Stimulated activated CD4-positive, alpha-beta T cell treated with anti-CD3 and anti-CD28 coated beads, Interleukin-12 subunit alpha, Interleukin-12 subunit beta, amount 100 ng/mL, for 4 hours (primary cell): ENCODE measurements around the gene TMEM233.
A peak's percentile ranks its signal among the peaks of the same experiment; 100 is the strongest.

Experiments used
- DNase-seq: peaks from one replicate; pipeline ENCODE4 v3.0.0-alpha.2; 2020

TMEM233 gene

DNA sequence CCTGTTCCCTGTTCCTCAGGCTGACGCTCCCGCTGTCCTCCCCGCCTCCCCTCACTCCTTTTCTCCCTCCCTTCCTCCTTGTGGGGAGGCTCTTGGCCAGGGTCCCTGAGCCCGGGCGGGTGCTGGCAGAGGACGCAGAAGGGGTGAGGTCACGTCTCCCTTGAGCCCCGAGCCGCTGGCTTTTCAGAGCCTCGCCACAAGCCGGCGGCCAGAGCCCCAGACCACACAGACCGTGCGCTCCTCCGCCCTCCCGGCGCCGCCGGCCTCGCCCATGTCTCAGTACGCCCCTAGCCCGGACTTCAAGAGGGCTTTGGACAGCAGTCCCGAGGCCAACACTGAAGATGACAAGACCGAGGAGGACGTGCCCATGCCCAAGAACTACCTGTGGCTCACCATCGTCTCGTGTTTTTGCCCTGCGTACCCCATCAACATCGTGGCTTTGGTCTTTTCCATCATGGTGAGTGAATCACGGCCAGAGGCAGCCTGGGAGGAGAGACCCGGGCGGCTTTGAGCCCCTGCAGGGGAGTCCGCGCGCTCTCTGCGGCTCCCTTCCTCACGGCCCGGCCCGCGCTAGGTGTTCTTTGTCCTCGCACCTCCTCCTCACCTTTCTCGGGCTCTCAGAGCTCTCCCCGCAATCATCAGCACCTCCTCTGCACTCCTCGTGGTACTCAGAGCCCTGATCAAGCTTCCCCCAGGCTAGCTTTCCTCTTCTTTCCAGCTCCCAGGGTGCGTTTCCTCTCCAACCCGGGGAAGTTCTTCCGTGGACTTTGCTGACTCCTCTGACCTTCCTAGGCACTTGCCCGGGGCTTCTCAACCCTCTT lies at the start of gene TMEM233:
Gene TMEM233 (plus strand): TSS at position 197 of the 821 bp plus-strand sequence. CDS start 75 bp downstream, at position 272.
- DNase-seq, result no peak

DNA sequence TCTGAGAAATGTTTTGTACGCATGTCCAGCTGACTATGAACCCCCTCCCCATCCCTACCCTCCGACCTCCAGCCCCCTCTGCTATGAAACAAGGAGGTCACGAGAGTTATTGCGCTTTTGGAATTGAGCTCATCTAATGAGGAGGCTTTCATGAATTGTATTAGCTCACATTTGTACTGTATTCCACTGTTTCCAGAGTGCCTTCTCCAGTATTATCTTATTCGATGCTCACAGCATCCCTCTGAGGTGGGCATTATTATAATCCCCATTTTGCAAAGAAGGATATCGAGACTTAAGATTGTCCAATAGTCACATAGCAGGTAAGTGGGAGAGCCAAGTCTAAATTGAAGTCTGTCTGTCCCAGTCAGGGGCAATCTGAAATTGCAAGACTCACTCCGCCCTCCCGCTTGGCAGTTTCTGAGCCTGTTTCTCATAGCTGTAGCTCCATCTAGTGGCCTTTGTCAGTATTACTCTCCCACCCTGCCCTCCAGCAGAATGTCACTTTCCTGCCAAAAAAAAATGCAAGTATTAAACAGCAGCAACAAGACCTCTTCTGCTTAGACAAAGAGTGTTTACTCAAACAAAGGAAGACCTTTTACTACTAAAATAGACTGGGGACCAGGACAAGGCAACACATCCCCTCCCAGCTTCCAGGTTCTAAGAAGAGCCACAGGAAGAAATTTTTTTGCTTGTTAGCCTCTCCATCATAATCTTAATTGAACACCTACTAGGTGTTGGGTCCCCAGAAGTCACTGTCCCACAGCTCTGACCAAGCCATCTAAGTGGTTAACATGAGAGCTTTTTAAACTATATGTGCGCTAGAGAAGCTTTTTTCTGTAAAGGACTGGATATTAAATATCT lies 48.6 kb upstream of the TMEM233 start:
- DNase-seq, result peak; percentile 43

DNA sequence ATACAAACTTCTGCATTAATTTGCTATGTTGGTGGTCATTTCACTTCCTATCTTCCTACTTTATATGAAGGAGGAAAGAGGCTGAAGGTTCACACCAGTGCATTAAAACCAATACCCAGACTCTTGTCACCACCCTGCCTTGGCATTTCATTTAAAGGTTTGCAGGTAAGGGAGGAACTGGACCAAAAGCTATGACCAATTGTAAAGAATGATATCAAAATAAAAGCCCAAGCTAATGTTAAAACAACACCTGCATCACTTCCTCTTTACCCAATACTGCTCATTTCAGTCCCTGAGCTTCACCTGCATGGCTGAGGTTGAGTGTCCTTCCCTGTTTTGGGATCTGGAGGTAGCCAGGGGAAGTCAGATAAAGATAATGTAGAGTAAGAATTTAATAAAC lies 47.2 kb upstream of the TMEM233 start:
- no peak for DNase-seq

DNA sequence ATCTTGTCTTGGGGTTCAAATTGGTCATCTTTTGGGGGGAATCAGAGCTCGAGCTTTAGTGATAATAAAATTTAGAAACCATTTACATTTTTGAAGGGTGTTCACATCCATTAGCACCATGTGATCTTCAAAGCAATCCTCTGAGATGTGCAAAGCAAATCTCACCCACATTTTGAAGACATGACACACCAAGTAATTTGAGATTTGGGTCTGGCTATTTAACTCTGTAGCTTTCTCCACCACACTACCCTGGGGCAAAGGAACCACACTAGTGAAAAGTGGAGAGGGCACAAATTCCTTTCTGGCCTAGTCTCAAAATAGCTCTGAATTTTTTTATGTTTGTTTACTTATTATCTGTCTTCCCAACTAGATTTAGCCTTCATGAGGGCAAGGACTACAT lies 46.6 kb upstream of the TMEM233 start:
- no peak for DNase-seq

DNA sequence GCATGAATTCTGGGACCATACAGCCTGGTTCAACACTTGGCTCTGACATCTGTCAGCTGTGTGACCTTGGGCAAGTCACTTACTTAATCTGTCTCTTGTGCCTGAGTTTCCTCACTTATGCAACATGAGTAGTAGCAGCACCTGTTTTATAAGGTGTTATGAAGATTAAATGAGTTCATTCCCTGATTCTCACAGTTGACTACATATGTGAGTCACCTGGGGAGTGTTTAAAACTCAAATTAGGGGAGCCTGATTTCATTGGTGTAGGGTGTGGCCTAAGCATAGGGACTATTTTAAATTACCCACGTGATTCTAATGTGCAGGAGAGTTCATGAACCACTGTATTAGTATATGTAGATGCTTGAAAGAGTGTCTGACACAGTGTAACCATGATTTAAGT lies 36.7 kb upstream of the TMEM233 start:
- DNase-seq, result no peak

DNA sequence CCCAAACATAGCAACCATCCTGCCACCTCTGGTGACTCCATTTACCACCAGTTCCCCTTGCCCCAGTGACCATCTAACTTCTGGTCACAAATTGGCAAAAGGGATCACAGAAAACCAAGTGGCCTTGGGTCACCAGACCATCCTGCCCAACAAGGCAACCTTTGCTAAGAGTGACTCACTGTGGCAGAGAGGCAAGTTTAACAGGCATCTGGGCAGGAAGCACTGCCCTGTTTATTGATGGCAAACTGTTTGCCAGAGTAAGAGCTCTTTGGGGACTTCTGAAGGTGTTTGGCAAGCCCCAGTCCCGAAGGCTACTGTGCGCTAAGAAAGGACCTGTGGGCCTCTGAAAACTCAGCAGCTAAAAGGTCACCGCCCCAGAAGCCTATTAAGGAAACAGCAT lies 28.2 kb upstream of the TMEM233 start:
- no peak for DNase-seq

DNA sequence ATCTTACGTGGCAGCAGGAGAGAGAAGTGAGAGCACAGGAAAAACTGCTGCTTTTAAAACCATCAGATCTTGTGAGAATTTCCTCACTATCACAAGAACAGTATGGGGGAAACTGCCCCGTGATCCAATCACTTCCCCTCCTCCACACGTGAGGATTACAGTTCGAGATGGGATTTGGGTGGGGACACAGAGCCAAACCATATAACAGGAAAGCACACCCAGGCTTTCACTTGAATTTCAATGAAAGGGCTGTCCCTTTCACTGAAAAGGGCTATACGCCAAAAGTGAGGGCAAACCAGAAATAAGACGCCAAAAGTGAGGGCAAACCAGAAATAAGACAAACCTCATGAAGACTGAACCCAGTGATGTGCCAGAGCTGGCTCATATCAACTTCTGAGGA lies 22.8 kb upstream of the TMEM233 start:
- DNase-seq, result no peak

DNA sequence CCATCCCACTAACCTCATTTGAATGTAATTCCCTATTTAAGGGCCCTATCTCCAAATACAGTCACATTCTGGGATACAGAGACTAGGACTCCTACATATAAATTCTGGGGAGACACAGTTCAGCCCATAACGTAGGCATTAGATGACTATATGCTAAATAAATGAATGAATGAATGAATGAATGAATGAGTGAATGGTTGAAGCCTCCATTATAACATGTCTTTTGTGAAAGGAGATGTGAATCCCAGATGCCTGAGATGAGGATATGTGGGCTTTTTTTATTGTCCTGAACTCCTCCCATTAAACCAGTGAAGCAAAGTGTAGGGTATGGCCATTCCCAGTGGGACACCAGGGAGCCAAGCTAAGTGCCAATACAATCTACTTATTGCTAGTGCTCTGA lies 20.5 kb upstream of the TMEM233 start:
- DNase-seq, result no peak

DNA sequence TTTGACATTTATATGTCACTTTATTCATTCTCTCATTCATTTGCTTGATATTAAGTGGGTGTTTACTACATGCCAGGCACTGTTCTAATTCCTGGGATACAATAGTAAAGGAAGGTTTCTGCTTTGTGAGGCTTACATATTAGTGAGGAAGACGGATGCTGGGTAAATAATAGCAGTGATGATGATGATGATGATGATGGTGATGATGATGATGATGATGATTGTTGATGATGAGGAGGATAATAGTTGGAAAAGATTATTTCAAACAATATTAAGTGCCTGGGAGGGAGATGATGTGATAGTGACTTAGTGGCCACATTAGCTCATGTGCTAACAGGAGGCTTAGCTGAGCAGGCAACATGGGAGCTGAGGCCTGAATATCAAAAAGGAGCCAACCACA lies 19.3 kb upstream of the TMEM233 start:
- DNase-seq, result no peak

DNA sequence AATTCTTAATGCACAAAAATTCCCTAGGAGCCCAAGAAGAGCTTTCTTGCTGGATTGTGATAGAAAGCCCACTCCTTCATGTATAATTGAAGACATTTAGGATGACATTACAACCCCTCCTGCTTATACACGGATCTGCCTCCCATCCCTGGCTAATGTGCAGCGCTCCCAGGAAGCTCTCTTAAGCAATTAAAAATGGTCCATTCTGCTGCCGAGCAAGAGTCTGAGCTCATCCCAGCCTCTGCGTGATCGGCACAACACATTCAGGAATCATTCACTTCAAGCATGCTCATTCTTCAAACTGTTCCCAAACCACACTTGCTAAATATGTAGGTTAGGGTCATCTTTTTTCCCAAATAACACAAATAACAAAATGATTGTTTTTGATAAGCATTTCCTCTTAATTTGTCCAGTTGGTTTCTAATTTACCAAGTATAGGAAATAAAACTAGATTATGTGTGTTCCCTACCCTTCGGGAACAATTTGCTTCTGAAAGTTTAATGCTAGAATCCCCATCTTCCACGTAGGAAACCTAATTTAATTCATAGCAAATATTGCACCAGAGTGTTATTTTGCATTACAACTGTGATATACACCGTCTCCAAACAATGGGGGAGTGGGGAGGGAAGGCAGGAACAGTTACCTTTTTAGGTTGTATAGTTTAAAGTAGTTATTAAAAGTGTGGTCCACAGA lies 17.3 kb upstream of the TMEM233 start:
- DNase-seq, result no peak

DNA sequence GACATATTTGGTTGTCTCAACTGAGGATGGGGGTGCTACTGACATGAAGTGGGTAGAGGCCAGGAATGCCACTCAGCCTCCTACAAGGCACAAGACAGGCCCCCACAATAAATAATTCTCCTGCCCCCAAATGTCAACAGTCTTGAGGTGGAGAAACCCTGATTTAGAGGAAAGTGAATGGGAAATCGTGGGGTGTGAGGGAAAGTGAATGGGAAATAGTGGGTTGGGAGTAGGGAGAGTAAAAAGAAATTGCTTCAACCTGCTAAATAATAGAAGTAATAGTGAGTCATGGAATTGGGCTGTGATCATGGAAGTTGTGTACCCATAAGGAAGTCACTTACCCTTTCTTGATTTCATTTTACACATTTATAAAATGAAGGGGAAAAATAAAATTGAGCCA lies 16.7 kb upstream of the TMEM233 start:
- no peak for DNase-seq

DNA sequence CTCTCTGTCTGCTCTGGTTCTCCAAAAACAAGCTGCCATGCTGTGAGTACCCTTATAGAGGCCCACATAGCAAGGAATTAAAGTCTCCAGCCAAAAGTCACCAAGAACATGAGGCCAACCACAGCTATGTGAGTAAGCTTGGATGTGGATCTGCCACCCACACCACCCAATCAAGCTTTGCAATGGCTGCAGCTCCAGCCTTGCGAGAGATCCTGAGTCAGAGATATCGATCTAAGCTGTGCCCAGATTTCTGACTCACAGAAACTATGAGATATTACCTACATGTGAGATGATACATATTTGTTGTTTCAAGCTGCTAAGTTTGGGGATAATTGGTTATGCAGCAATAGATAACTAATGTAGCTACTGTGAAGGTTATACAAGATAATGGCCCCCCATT lies 15.5 kb upstream of the TMEM233 start:
- no peak for DNase-seq

DNA sequence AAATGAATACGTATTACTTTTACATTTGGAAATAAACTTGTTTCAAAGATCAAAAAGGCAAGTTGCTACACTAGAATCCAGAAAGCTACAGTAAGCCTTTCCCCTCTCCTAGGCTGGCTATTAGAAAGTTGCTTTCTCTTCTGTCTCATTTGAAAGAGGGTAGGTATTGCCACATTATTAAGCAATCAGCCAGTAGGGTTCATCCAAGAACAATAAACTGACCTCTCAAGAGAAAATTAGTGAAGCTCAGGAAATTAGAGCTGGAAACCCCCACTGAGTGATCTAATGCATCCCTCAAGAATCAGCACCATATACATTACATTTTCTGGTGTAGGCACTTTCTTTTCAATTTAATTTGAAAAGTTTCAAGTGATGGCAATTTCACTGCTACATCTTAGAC lies 4.5 kb upstream of the TMEM233 start:
- no peak for DNase-seq

DNA sequence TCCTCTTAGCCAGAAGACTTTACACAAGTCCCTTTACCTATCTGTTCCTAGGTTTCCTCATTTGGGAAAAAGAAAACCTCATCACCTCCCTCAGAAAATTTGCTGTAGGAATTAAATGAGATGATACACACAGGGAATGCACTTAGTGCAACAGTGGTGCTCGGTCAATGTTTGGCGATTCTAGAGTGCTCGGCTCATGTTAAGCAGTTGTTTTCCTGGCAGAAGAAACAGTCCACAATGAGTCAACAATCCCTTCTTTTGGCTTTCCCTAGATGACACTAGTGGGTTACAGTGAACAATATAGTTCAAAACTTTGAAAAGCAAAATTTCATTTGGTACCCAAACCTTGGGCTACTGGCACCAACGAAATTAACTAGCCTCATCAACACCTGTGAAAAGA lies 3.9 kb upstream of the TMEM233 start:
- DNase-seq, result no peak

DNA sequence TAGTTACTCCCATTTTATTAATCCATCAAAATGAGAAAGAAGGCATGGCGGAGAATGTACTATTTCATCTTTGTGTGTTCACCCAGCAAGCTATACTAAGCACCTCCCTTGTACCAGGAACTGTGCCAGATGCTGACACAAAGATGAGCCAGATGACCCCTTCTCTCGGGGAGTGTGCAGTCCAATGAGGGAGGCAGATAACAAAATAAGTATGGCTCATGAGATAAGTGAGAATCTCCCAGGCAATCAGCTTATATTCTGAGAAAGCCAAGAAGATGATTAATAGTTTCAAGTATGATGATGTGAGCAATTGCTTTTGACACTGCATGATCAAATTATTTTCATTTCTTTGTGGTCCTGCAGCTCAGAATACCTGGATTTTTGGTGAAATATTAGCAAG lies 1.3 kb upstream of the TMEM233 start:
- no peak for DNase-seq

DNA sequence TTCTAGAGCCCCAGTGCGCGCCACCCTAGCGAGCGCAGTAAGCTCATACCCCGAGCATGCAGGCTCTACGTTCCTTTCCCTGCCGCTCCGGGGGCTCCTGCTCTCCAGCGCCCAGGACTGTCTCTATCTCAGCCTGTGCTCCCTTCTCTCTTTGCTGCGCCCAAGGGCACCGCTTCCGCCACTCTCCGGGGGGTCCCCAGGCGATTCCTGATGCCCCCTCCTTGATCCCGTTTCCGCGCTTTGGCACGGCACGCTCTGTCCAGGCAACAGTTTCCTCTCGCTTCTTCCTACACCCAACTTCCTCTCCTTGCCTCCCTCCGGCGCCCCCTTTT lies 791 bp downstream of the TMEM233 start:
- no peak for DNase-seq

DNA sequence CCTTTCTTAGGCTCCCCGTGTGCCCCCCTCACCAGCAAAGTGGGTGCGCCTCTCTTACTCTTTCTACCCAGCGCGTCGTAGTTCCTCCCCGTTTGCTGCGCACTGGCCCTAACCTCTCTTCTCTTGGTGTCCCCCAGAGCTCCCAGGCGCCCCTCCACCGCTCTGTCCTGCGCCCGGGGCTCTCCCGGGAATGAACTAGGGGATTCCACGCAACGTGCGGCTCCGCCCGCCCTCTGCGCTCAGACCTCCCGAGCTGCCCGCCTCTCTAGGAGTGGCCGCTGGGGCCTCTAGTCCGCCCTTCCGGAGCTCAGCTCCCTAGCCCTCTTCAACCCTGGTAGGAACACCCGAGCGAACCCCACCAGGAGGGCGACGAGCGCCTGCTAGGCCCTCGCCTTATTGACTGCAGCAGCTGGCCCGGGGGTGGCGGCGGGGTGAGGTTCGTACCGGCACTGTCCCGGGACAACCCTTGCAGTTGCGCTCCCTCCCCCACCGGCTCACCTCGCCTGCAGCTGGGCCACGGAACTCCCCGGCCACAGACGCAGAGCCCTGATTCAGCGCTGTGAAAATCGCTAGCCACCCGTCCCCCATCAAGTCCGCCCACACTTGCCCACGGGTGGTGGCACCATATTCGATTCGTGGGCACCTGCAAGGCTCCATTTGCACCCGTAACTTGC lies 1.3 kb downstream of the TMEM233 start:
- no peak for DNase-seq

DNA sequence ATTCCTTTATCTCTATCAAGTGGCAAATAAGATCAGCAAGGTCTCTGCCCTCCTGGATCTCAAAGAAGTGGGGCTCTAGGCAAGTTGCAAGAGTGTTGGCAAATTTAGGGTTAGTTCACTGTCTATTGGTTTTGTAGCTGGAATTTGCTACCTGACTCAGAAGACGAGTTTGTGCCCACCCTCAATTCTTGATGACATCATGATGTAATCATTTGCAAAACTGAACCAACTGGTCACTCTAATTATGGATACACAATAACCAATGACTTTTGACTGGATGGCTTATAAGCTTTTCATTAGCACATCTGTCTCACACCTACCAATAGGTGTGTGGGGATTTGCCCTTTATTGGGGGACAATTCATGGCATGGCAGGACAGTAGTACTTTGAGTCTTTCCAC lies 4.6 kb downstream of the TMEM233 start:
- DNase-seq, result no peak

DNA sequence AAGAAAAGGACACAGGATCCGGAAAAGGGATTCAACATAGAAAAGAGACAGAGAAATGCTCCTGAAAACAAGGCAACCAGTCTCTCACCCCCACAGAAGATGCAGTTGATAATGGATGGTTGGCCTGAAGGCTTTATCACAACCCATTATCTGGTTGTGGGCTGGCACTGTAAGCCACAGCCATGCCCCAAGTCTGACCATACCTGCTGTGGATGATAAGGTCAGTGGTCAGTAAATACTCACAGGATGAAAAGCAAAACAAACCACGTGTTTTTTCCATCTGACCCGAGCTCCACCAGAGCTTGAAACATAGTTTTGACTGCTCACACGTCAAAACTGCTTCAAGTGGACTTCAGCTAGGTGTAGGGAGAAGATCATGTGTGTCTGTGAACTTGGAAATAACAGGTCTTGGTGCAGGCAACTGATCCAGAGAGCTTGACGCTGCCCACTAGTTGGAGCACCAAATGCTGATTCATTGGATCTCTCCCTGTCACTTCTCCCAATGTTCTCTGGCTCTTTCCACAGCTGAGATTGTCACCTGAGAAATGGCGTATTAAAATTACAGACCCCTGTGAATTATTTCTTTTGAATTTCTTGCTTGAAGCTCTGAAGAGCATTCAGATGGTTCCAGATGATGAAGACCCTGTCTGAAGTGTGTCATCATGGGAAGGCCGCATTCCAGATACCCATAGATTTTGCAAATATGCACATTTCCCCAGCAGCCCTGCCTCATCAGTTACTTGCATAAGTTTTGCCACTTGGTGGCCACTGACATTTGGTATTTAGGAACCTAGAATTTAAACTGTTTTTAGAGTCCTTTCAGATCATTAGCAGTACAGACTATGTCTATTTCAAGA lies 8.5 kb downstream of the TMEM233 start:
- no peak for DNase-seq

DNA sequence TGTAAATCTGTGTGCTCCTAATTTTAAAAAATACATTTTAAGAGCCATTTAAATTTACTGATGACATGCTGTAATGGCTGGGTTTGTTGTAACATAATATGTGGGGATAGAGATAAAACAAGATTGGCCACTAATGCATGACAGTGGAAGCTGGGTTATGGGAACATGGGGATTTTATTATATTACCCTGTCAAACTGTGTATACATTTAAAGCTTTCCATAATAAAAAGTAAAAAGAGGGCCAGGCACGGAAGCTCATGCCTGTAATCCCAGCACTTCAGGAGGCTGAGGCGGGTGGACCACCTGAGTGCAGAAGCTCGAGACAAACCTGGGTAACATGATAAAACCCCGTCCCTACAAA lies 9.1 kb downstream of the TMEM233 start:
- DNase-seq, result no peak

DNA sequence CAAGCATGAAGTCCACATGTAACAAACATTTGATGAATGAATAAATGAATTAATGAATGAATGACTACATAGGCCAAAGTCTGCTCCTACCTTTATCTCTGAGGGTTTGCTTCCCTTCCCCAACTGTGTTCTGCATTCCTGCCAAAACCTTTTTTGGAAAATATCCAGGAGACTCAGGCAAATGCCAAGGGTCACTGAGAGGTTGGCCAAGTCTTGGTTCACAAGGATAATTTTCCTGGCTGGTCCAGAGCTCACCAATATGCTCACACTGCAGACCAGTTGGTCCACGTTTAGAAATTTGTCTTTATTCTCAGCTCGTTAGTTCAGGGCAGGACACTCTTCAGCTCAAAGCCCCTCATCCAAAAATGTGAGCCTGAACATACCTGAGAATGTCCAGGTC lies 10.2 kb downstream of the TMEM233 start:
- DNase-seq, result no peak

DNA sequence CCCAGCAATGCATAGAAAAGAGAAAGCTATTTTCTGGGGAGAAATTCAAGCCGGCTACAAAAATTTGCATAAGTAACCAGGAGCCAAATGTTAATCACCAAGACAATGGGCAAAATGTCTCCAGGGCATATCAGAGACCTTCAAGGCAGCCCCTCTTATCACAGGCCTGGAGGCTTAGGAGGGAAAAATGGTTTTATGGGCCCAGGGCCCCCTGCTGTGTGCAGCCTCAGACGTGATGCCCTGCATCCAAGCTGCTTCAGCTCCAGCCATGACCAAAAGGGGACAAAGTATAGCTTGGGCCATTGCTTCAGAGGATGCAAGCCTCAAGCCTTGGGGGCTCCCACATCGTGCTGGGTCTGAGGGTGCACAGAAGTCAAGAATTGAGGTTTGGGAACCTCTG lies 15.8 kb downstream of the TMEM233 start:
- no peak for DNase-seq
